Uterus (tissue), 2 donors: ENCODE data around the gene RAB11A.

ENCODE experiments used
- POLR2A ChIP-seq, 2 donors: fragments of 450-650 bp; IDR thresholded peaks; one replicate each; pipeline ENCODE4 v1.6.1; 2016; ENCODE audit warnings: antibody characterized with exemption in 2 of 2, mild to moderate bottlenecking in 1 of 2, moderate library complexity in 1 of 2
- TF ChIP-seq, protein P1 (sequence below), 4 experiments: fragments of 200-600 bp in 2 of 4; fragments of 450-650 bp in 2 of 4; sonication (generic) in 2 of 4; IDR thresholded peaks; one replicate each; pipeline ENCODE4 v1.5.1; 2016 to 2019; ENCODE audit warnings: antibody characterized with exemption in 4 of 4, mild to moderate bottlenecking in 2 of 4, moderate library complexity in 1 of 4

DNA sequence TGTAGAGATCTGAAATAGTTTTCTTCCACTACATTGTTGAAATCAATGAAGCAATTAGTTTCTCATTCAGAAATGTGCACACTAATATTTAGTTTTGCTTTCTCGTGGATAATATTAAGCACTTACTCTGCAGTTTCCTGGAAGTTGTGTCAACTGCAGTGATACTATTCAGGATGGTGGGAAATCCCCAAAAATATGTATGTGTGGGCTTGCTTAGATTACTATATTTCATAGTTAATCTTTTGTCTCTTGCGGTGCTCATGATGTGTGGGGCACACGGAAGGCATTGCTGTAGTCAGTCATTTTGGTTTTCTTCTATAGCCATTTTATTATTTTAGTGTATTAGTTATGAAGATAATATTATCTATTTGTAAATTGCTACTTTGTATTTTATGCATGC lies 19.7 kb downstream of the RAB11A start:
- TF ChIP-seq, protein P1, sequence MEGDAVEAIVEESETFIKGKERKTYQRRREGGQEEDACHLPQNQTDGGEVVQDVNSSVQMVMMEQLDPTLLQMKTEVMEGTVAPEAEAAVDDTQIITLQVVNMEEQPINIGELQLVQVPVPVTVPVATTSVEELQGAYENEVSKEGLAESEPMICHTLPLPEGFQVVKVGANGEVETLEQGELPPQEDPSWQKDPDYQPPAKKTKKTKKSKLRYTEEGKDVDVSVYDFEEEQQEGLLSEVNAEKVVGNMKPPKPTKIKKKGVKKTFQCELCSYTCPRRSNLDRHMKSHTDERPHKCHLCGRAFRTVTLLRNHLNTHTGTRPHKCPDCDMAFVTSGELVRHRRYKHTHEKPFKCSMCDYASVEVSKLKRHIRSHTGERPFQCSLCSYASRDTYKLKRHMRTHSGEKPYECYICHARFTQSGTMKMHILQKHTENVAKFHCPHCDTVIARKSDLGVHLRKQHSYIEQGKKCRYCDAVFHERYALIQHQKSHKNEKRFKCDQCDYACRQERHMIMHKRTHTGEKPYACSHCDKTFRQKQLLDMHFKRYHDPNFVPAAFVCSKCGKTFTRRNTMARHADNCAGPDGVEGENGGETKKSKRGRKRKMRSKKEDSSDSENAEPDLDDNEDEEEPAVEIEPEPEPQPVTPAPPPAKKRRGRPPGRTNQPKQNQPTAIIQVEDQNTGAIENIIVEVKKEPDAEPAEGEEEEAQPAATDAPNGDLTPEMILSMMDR (IDR thresholded peaks at IDR 0.05) = no peak
- no peak for TF ChIP-seq POLR2A (IDR thresholded peaks at IDR 0.05)
